HG03159 (cell line): ENCODE data around the gene RCOR1.

Experiments
- ATAC-seq: cut with Tn5 transposase; IDR thresholded peaks from one replicate; pipeline ENCODE4 v1.9.1; 2021; ENCODE audit warnings: mild to moderate bottlenecking, moderate library complexity; ENCODE audit not compliant: unreplicated experiment

RCOR1 gene

GRCh38 chr14:102708494-102708893, 116.0 kb downstream of the RCOR1 start:
- ATAC-seq = no peak

- no peak for ATAC-seq
Measured at GRCh38 chr14:102711207-102711606, 118.8 kb downstream of the RCOR1 start.

GRCh38 chr14:102711946-102712345, 119.5 kb downstream of the RCOR1 start:
- no peak for ATAC-seq

- no peak for ATAC-seq
Measured at GRCh38 chr14:102717276-102717675, 124.8 kb downstream of the RCOR1 start.

GRCh38 chr14:102722646-102723045, 130.2 kb downstream of the RCOR1 start:
- no peak for ATAC-seq

- no peak for ATAC-seq
Measured at GRCh38 chr14:102723650-102724049, 131.2 kb downstream of the RCOR1 start.

- ATAC-seq = no peak
Measured at GRCh38 chr14:102726191-102726949, 133.9 kb downstream of the RCOR1 start.

- ATAC-seq = no peak
Measured at GRCh38 chr14:102727336-102728095, 135.1 kb downstream of the RCOR1 start.

- ATAC-seq = no peak
Measured at GRCh38 chr14:102728501-102728900, 136.1 kb downstream of the RCOR1 start.

GRCh38 chr14:102729268-102729667, 136.8 kb downstream of the RCOR1 start:
- ATAC-seq = no peak

- ATAC-seq = no peak
Measured at GRCh38 chr14:102729825-102730224, 137.4 kb downstream of the RCOR1 start.

- no peak for ATAC-seq
Measured at GRCh38 chr14:102731101-102731870, 138.8 kb downstream of the RCOR1 start.

- ATAC-seq = no peak
Measured at GRCh38 chr14:102731871-102732800, 139.7 kb downstream of the RCOR1 start.

GRCh38 chr14:102732924-102733323, 140.5 kb downstream of the RCOR1 start:
- no peak for ATAC-seq

- ATAC-seq = no peak
Measured at GRCh38 chr14:102733326-102733725, 140.9 kb downstream of the RCOR1 start.

GRCh38 chr14:102734436-102734835, 142.0 kb downstream of the RCOR1 start:
- ATAC-seq = no peak

GRCh38 chr14:102736956-102737355, 144.5 kb downstream of the RCOR1 start:
- no peak for ATAC-seq

GRCh38 chr14:102737402-102738372, 145.2 kb downstream of the RCOR1 start:
- ATAC-seq = no peak
